GM19372 (cell line): Measurements from ENCODE around the gene CDH16.
"Not testable (repeated sequence)": the region's sequence is repeated elsewhere in the genome, so short reads cannot be mapped to it uniquely, and the experiment has no call there.

Experiments used
- ATAC-seq: cut with Tn5 transposase; IDR thresholded peaks from one replicate; pipeline ENCODE4 v1.9.1; 2021; ENCODE audit warnings: mild to moderate bottlenecking, low read depth, moderate library complexity; ENCODE audit not compliant: unreplicated experiment

Gene CDH16

DNA sequence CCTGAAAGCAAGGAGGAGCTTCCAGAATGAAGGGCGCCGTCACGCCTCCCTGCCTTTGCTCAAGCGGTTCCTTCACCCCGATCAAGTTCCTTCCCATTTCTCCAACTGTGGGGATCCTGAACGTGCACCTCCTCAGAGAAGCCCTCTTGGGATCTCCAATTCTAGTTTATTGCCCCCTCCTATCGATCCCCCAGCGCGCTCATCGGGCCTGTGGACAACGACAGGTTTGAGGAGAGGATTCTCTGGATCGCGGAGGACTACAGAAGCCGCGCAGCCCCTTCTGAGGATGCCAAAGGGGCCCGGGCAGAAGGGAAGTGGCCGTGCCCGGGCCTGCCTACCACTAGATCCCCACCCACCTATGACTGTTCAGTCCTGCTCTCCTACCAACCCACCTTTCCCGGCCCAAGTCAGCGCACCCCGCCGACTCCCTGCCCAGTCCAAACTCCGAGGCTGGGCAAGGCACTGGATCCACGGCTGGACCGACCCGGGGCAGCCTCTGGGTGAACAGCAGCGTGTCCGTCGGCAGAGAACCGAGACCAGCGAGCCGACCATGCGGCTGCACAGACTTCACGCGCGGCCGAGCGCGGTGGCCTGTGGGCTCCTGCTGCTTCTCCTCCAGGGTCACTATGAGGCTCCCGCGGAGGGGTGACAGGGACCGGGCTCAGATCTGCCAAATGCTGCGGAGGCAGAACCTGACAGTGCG, 29.6 kb upstream of the CDH16 start:
- no peak for ATAC-seq

DNA sequence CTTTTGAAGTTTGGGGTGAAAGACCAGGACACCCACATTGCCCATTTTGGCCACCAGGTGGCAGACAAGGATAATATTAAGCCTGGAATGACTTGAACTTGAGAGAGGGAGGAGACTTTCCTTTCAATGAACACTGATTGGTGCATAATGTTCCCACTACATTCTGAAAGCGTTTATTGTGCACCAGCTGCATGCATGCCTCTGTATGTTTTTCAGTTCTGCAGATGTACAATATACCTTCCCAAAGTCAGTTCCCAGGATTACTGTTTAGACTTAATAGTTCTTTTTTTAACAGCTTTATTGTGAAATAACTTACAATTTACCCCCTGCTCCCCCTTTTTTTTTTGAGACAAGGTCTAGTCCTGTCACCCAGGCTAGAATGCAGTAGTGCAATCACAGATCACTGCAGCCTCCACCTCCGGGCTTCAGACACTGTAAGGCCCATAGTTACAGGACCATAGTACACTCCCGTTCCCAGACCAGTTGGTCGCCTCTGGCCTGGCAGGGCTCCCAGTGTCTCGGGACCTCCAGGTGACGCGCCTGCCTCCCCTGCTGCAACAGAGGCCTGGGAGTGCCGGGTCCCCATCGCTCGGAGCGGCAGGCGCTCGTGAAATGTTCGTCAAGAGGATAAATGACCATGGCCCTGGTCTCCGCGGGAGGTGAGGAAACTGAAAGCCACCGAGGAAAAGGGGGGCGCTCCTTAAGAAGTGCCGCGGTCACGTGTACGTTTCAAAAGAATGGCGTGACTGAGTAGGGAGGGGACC, 28.8 kb upstream of the CDH16 start:
- peak; percentile 60 for ATAC-seq

DNA sequence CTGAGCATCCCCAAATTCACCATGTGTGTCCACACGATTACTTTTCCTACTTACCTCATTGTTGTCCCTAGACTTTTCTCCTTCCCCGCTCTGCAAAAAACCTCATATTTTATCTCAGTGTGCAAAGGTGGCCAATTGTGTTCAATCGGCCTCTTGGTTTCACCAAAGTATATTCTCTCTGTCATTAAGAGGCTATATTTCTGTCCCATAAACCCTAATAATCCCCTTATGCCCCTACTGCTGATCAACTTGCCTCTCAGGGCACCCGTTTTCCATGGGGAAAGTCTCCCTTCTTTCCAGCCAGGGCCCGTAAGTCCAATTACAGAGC, 28.3 kb upstream of the CDH16 start:
- no peak for ATAC-seq

DNA sequence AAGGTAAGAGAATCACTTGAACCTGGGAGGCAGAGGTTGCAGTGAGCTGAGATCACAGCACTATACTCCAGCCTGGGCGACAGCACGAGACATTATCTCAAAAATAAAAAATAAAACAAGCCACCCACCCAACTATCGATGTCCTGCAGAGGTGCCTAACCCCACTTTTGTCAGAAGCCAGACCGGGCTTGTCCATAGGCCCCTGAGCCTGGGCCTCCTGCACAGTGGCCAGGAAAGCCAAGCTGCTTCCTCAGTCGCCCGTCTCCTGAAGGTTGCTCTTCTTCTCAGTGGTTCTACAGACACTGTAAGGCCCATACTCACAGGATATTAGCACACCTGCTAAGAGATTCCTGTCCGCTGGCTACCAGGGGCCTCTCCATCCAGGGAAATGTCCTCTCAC, 27.9 kb upstream of the CDH16 start:
- ATAC-seq: no peak

DNA sequence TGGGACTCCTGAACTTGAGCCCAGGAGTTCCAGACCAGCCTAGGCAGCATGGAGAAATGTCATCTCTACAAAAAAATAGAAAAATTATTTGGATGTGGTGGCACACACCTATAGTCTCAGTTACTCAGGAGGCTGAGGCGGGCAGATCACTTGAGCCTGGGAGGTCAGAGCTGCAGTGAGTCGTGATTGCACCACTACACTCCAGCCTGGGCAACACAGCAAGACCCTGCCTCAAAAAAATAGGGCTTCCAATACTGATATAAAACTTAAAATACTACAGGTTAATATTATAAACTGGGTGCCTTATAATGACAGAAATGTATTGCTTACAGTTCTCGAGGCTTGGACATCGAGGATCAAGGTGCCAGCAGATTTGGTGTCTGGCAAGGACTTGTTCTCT, 27.3 kb upstream of the CDH16 start:
- no peak for ATAC-seq

DNA sequence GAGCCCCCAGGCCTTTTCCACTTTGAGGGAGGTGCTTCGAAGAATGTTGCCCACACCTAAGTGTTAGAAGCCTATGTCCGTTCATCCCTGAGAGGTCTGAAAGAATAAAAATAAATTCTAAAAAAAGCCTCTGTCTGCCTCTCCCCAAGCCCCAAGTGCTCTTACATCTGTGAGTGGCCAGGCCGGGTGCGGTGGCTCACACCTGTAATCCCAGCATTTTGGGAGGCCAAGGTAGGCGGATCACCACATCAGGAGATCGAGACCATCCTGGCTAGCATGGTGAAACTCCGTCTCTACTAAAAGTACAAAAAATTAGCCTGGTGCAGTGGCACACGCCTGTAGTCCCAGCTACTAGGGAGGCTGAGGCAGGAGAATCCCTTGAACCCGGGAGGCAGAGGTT, 26.3 kb upstream of the CDH16 start:
- ATAC-seq: not testable (repeated sequence)

DNA sequence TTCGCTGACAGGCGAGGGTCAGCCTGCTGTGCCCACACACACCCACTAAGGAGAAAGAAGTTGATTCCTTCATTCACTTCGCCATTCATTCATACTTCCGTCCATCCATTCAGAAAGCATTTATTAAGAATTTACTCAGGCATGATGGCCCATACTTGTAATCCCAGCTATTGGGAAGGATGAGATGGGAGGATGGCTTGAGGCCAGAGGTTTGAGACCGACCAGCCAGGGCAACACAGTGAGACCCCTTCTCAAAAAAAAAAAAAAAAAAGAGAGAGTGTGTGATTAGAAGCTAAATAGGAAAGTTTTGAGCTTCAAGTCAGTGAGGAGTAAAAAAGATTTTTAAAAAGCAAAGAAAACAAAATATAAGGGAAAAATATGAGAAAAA, 25.4 kb upstream of the CDH16 start:
- no peak for ATAC-seq

DNA sequence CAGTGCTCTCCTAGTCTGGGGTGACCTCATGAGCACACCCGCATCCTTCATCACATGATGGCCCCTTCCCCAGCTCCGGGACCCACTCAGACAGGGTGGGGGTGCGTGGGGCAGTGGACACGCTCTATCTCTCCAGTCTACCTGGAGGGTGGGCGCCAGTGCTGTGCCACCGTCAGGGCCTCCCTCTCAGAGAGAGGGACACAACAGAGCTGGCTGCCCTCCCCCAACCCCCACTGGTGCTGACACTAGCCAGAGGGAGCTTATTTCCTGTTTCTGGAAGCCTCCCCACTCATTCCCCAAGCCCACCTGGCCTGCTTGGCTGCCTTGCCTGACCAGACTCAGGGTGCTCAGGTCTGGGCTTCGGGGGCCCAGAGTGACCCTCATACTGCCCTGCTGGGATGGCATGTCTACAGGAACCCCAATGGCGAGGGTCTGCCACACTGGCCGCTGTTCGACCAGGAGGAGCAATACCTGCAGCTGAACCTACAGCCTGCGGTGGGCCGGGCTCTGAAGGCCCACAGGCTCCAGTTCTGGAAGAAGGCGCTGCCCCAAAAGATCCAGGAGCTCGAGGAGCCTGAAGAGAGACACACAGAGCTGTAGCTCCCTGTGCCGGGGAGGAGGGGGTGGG, 24.9 kb upstream of the CDH16 start:
- ATAC-seq: no peak

DNA sequence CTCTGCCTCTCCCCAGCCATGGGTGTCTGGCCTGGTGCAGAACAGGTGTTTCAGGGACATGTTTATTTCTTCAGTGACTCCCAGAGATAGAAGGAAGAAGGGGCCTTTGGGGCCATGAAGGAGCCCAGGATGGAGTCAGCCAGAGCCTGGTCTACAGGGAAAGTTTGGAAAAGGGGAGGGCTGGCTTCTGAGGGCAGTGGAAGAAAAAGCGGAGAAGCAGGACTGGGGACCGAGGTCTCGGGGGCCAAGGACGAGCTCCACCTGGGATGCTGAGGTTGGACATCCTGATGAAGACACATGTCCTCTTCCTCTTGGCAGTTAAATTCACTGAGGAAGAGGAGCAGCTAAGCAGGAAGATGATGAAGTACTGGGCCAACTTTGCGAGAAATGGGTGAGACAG, 24.3 kb upstream of the CDH16 start:
- ATAC-seq: no peak

DNA sequence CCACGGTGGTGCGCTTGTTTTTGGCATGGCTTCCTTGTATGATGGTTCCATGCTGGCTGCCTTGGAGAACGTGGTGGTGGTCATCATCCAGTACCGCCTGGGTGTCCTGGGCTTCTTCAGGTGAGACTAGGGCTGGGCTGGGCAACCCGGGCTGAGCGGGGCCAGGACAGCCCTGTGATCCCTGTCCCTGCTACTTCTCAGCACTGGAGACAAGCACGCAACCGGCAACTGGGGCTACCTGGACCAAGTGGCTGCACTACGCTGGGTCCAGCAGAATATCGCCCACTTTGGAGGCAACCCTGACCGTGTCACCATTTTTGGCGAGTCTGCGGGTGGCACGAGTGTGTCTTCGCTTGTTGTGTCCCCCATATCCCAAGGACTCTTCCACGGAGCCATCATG, 21.6 kb upstream of the CDH16 start:
- no peak for ATAC-seq

DNA sequence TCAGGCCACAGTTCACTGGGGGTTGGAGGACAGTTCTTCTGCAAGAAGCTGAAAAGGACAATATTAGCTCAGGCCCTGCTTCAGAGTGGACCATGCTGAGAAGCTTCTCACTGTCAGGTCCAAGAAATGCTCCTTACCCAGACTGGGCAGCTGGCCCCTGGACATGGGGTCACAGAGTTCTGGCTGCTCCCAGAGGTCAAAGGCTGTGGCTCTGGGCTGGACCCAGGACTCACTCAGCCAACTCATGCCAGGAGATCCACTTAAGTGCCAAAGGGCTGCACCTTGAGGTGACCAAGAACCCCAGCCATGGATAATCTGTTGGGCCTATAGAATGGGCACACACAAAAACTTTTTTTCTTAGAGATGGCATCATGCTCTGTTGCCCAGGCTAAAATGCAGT, 20.7 kb upstream of the CDH16 start:
- no peak for ATAC-seq

DNA sequence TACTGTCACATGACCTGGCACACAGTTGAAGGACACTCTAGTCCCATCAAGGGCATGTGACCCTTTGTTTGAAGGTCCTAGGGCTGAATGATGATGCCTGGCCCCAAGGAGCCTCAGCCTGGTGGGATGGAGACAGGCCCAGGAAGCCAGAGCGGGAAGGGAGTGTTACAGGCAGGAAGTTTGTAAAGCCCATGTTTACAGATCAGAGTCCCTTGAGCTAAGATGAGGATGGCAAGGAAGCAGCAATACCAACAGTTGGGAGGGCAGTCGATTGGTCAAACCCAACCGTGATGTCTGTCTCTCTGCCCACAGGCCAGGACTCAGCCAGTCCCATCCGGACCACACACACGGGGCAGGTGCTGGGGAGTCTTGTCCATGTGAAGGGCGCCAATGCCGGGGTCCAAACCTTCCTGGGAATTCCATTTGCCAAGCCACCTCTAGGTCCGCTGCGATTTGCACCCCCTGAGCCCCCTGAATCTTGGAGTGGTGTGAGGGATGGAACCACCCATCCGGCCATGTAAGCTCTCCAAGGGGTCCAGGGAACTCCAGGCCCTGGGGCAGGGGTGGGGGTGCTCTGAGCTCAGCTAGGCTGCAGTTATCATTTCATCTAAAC, 19.1 kb upstream of the CDH16 start:
- ATAC-seq: no peak

DNA sequence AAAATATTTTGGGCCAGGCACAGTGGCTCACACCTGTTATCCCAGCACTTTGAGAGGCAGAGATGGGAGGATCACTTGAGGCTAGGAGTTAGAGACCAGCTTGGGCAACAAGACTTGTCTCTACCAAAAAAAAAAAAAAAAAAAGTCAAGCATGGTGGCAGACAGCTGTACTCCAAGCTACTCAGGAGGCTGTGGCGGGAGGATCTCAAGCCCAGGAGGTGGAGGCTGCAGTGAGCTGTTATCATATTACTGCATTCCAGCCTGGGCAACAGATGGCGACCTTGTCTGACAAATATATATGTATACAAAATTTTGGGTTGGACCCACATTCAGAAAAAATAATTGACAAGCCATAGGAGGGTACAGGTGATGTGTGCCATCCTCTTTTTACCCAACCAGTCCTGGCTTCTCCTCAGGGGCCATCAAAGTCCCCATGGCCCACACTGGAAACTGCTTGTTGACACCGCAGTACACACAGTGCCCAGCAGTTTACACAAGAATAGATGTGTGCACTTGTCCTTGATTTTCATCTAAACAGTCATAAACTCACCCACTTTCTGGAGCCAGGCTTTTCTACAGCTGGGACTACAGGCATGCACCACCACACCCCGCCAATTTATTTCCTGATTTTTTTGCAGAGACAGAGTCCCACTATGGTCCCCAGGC, 18.3 kb upstream of the CDH16 start:
- ATAC-seq: no peak

DNA sequence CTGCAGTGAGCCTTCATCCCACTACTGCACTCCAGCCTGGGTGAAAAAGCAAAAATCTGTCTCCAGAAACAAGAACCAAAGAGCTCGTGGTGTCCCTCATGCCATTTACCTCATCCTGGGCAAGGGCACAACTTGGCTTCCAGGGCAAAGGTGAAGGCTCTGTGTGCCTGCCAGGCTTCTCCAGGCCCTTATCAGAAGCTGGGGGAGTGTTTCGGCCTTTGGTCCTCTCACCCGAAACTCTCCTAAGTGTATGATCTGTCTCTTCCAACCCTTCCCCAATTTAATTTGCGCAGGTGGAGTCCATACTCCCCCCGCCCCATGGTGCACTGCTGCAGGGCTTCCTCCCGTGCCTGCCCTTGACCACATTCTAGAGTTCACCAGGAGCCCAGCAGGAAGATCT, 17.8 kb upstream of the CDH16 start:
- no peak for ATAC-seq

DNA sequence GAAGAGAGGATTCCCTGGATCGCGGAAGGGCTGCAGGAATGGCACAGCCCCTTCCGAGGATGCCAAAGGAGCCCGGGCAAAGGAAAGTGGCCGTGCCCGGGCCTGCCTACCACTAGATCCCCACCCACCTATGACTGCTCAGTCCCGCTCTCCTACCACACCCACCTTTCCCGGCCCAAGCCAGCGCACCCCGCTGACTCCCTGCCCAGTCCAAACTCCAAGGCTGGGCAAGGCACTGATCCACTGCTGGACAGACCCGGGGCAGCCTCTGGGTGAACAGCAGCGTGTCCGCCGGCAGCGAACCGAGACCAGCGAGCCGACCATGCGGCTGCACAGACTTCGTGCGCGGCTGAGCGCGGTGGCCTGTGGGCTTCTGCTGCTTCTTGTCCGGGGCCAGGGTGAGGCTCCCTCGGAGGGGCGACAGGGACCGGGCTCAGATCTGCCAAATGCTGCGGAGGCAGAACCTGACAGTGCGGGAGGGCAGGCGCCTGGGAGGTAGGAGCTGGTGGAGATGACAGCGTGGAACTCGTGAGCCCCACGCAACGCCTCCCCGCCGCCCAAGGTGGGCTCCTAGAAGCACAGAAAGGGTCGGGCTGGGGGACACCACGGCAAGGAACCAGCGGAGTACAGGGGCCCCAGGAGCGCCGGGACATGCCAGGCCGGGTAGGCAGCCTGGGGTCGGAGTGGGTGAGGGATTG, 16.8 kb upstream of the CDH16 start, which contains the start of gene CES2:
Gene CES2, plus strand, starts transcription at position 203 of the 698 bp plus-strand sequence. Its CDS starts 120 bp downstream, at position 323.
- ATAC-seq: no peak

DNA sequence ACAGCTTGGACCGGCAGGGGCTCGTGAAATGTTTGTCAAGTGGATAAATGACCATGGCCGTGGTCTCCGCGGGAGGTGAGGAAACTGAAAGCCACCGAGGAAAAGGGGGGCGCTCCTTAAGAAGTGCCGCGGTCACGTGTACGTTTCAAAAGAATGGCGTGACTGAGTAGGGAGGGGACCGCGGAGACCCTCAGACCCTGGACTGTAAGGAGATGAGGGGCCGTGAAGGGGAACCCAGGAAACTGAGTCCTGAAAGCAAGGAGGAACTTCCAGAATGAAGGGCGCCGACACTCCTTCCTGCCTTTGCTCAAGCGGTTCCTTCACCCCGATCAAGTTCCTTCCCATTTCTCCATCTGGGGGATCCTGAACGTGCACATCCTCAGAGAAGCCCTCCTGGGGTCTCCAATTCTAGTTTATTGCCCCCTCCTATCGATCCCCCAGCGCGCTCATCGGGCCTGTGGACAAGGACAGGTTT, 16.2 kb upstream of the CDH16 start:
- not testable (repeated sequence) for ATAC-seq

DNA sequence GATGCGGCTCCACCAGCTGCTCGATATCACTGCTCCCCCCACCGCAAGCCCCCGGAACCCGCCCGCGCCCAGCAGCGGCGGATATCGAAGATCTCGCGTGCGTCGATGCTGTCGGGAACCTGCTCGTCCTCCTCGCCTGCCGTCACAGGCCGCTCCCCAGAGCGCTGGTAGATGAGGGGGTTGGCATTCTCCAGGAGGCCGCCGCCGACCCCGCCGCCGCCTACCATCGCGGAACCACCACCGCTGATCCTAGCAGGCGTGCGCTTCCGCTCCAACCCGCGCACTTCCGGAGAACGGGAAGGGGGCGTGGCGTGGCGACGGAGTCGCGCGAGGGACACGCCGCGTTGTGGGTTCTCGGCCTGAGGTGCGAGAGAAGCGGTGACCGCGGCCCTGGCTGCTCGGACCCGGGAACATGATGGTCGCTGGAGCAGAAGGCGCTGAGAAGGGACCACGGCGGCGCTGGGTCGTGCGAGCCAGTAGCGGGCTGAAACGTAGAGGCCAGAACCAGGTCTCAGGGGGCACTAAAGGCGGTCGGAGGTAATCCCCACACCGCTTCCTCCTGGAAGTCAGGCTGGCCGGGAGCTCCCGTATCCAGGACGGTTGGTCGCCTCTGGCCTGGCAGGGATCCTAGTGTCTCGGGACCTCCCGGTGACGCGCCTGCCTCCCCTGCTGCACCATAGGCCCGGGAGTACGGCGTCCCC, 15.6 kb upstream of the CDH16 start, which contains the start of gene CIAO2B:
Gene CIAO2B, minus strand, starts transcription at position 265 of the 701 bp plus-strand sequence. Its CDS starts 38 bp downstream, at position 227.
- peak; percentile 82 for ATAC-seq

DNA sequence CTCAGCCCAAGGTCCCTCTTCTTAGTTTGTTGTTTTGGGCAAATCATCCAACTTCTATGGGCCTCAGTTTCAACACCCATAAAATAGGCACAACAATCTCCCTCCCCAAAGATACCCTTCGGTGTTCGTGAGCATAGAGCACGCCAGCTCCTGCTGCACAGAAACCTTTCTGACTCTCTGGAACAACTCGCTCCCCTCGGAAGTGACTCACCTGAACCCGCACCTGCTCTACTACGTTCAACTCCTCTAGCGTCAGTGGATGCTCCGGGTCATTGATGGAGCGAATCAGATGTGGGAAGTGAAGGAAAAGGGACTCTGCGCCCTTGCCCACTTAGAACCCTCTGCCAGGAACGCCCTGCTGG, 15.1 kb upstream of the CDH16 start:
- ATAC-seq: no peak

DNA sequence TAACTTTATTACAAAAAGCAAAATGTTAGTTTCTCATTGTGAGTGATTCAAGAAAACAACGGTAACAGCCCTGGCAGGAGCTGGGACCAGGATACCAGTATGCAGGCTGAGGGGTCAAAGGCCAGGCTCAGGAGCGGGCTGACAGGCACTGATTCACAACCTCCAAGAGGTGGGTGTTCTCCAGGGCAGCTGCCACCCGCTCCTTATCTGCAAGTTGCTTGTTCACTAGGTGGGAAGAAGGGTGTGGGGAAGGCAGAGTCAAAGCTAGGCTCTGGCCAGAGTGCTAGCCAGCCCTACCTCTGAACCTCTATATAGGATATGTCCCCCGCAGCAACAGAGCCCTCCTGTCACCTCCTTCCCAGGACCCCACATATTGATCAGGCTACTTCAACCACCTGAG, 13.4 kb upstream of the CDH16 start:
- ATAC-seq: no peak
